DMS114 treated with DMSO at 0.1 percent for 48 hours (cell line): ENCODE data around the gene DCBLD1.

Source experiments
- DNase-seq: peaks from one replicate; lab custom pipeline; 2025; ENCODE audit not compliant: unreplicated experiment; lab: John Stamatoyannopoulos, UW

Gene DCBLD1

GRCh38 chr6:117525607-117526006 is 43.1 kb downstream of the DCBLD1 start:
- no peak for DNase-seq

- DNase-seq: no peak
These were observed 48.2 kb downstream of the DCBLD1 start for GRCh38 chr6:117530467-117531242.

GRCh38 chr6:117531346-117531745 is 48.9 kb downstream of the DCBLD1 start:
- no peak for DNase-seq

- no peak for DNase-seq
These were observed 49.6 kb downstream of the DCBLD1 start for GRCh38 chr6:117531809-117532725.

DNA sequence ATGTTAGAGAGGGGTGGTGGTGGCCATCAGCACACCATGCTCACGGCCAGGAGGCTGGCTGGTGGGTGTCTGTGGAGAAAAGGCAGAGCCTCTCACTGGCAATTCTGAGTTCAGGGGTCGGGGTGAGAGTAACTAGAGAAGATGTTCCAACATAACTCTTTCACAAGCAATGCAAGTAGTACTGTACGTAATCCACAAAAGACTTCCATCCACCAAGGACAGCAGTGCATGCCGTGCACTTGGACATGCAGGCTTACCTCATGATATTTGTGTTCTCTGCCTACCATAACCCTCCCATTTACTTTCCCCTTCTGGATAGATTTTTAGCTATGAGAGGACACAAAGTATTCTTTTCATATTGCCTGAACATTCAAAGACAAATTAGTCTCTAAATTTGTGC is 51.3 kb downstream of the DCBLD1 start:
- DNase-seq: no peak

- no peak for DNase-seq
These were observed 52.5 kb downstream of the DCBLD1 start for GRCh38 chr6:117534974-117535373.

DNA sequence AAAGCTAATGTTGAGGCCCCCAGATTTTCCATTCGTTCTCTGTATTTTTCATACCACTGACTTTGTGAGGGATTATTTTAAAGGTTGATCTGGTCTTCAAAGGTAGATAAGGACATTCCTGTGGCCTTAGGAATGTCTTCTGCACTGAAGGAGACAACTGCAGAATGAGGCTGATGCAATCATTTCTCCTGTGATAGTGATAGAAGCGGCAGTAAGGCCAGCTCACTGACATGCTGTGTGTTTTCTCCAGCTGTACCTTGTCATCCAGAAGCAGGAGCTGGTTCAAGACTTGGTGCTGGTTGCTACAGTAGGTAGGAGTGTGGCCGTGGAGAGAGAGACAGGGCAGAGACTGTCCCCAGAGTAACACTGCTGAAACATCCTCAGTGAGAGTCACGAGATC is 53.8 kb downstream of the DCBLD1 start:
- no peak for DNase-seq

DNA sequence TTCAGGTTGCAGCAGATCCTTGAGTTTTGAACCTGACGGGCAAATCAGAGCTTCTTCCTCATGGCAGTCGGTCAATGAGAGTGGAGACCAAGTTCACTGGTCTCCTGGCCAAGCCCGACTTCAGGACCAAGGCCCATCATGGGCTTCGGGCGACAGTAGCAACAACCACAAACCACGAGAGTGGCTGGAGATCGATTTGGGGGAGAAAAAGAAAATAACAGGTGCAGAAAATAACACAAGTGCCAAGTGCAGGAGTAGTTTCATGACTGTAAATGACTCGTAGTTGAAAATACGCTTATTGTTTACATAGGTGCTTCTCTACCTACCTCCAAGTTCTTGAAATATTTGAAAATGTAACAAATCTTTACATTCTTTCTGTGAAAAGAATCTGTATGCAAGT is 56.1 kb downstream of the DCBLD1 start:
- no peak for DNase-seq

DNA sequence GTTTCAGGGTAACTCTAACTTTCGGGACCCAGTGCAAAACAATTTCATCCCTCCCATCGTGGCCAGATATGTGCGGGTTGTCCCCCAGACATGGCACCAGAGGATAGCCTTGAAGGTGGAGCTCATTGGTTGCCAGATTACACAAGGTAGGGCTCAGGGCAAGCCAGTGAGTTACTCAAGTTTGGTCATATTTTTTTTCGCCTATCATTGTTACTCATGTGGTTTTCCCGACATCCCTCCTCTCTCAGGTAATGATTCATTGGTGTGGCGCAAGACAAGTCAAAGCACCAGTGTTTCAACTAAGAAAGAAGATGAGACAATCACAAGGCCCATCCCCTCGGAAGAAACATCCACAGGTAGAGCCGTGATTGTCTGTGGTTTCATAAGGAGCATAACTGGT is 58.2 kb downstream of the DCBLD1 start:
- no peak for DNase-seq

DNA sequence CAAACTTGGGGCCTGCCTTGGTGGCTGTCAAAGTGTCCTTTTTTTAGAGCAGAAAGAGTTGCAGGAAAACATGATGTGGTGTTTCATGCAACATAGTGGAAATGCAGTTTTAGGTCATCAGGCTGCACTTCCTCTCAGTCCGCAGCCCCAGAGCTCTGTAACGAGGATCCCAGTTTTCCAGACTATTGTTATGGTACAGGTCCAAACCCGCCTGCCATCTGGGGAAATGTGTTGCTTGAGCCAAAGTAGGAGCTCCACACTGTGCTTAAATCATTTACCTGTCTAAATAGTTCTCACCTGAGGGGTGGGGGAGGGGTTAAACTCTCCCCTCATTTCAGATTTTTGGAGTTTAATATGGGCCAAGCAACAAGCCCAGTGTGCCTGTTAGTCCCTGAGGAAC is 60.0 kb downstream of the DCBLD1 start:
- no peak for DNase-seq

DNA sequence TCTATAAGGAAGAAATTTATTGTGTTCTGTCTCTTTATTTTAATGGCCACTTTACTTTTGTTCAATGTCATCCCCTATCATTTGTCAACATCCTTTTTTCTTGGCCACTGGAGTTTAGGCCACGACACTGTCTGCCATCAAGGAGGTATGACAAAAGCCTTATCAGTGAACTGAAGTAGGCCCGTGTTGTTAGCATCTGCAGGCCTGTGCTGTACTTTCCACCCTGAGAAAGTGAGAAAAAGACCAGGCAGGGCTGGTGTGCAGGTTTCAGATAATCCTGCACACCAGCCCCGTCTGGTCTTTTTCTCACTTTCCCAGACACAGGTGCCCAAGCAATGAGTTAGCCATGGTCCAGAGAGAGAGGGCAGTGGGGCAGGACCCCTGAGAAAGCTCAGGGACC is 62.2 kb downstream of the DCBLD1 start:
- DNase-seq: no peak

GRCh38 chr6:117545161-117545595 is 62.7 kb downstream of the DCBLD1 start:
- no peak for DNase-seq

DNA sequence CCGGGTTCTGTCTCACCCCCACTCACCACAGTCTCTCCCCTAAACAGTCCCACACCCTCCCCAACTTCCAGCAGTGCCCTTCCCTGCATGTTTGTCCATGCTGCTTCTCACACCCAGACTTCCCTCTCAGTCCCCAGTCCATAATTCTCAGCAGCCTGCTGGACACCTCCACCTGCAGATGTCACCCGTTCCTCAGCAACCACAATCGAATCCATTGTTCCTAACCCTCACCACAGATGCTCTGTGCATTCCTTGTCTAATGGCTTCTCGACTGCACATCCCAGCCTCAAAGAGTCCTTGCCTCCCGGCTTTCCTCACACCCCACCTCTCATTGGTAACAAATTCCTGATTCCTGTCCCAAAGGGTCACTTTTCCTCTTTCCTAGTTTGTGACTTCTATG is 64.2 kb downstream of the DCBLD1 start:
- no peak for DNase-seq

GRCh38 chr6:117547688-117548621 is 65.5 kb downstream of the DCBLD1 start:
- DNase-seq: no peak

DNA sequence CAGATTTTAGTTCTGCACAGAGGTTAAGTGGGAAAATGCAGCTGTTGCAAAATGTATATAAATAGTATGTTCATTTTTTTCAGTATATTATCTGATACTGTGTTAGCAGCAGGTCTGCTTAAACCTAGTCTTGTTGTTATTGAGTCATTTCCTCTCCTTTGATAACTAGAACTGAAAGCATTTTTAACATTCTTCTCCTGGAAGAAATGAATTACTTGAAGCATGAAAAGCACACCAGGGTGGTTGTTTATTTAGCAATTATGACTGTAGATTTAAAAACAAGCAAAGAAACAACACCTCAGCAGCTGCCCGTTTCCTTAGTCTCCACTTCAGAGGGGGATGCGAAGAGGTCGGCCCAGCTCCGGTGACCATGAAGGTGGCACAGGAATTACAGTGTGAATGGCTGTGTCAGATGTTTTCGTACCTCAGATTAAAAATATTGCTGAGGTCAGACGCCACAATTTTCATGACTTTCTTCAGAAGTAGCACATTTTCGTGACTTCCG is 66.4 kb downstream of the DCBLD1 start:
- DNase-seq: no peak

DNA sequence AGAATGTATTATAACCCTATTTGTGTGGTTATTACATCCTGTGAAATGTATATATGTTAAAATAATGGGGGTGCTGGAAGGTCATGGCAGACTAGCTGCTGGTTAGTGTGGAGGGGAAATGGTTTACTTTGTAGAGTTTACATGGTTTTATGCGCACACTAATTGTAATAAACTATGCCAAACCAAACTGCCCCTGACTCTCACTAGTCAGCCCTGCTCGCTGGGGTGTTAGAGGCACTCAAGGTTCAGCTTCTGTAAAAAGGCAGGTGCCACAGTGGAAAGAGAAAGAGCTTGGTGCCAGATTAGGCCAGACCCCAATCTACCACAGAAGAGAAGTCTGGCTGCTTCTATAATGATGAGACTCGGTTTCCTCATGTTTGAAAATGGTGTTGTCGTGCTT is 67.1 kb downstream of the DCBLD1 start:
- no peak for DNase-seq

DNA sequence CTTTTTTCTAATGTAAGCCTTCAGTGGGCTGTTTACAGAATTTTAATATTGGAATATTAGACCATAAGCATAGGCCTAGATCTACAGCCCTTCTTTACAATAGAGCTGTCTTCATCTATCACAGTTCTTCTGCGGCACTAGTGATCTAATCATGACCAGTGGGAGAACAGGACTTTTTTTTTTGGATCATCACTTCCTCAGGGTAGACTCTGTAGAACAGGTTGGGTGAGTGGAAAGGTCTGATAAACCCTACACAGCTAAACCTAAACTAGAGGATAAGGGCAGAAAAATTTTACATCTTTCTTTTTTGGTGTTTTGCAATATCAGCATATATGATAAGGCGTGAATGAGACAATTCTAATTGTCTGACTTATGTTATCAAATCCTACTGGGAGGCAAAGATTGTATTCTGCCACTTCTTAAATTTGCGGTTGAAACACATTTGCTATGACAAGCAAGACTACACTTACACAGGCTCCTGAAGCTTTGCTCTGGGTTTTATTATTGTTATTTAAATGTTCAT is 67.7 kb downstream of the DCBLD1 start:
- no peak for DNase-seq

DNA sequence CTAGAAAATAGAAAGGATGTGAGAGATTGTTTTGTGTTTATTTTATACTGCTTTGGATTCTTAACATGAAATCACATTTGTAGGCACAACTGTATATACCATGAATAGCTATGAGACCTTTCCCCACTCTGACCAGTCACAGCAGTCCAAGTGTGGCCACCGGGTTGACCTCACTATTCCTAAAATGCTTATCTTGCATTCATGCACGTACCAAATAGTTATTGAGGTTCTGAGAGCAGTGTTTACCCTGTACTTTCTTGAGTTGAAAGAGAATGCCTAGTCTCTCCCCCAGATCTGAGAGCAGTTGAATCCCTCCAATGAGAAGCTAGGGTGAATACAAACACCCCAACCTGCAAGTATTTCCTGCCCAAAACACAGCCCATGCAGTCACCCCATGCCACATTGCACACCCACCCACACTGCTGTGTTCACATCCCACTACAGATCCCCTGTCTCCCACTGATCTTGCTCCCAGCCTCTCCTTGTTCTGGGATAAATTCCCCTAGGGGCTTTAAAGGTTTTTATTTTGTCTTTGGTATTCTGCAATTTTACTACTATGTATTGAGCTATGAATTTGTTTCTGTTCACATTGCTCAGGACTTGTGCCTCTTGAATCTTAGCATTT is 68.3 kb downstream of the DCBLD1 start:
- DNase-seq: no peak

- no peak for DNase-seq
These were observed 70.1 kb downstream of the DCBLD1 start for GRCh38 chr6:117552618-117553017.

DNA sequence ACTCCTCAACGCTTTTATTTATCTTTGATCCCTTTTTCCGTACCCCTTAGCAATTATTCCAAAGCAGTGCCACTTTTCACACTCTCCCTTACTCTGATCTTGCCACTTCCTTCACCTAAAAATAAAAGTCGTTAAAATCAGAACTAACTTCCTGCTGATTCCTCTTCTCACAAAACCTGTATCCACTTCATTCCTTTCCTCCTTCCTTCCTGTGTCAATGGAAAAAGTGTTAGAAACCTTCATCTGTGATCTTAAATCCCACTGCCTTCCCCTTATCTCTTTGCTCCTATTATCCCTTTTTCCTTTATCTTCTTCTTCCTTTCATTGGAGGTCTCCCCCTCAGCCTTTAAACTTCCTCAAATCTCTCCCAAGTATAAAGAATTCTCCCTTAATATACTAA is 70.7 kb downstream of the DCBLD1 start:
- DNase-seq: no peak
